Activated T-cell treated with anti-CD3 and anti-CD28 coated beads, Interleukin-2, amount 50 U/mL, for 72 hours (primary cell): Measurements from ENCODE around the gene RASL10A. TPM values are rescaled to one million over a fixed set of nuclear protein-coding genes. Genes with fewer than 3 reads are reported as not detected.

Experiments
- ATAC-seq, 2 donors: fragments of 150-1000 bp; cut with Tn5 transposase; replicated peaks in 1 of 2; 2 replicates each; pipeline ENCODE4 v1.10.0; 2021; ENCODE audit warnings: moderate library complexity in 2 of 2, mild to moderate bottlenecking in 1 of 2
- DNase-seq, 2 donors: peaks; one replicate each; pipeline ENCODE4 v3.0.0; 2021 to 2022; ENCODE audit warnings: mixed read lengths in 1 of 2
- H3K27ac Mint-ChIP-seq: one replicate; pipeline ENCODE4 v1.8.0; 2022; ENCODE audit warnings: mild to moderate bottlenecking, moderate library complexity, mixed read lengths
- H3K27me3 Mint-ChIP-seq: one replicate; pipeline ENCODE4 v1.8.0; 2022; ENCODE audit warnings: low read depth, mixed read lengths
- H3K36me3 Mint-ChIP-seq, 2 donors: one replicate each; pipeline ENCODE4 v1.8.0; 2022; ENCODE audit warnings: mixed read lengths in 2 of 2, mild to moderate bottlenecking in 1 of 2; ENCODE audit not compliant: insufficient read depth in 2 of 2
- H3K4me1 Mint-ChIP-seq: one replicate; pipeline ENCODE4 v1.8.0; 2022; ENCODE audit warnings: low read depth, mixed read lengths
- H3K4me3 Mint-ChIP-seq, 2 donors: one replicate each; pipeline ENCODE4 v1.8.0; 2022; ENCODE audit warnings: mild to moderate bottlenecking in 2 of 2, mixed read lengths in 2 of 2, moderate library complexity in 2 of 2
- H3K9me3 Mint-ChIP-seq, 2 donors: one replicate each; pipeline ENCODE4 v1.8.0; 2022; ENCODE audit warnings: mixed read lengths in 2 of 2
- total RNA-seq, 2 donors: library from RNA; stranded (reverse); gene quantifications; one replicate each; pipeline ENCODE4 v1.2.3, GENCODE V29; 2022

The RASL10A gene
- total RNA-seq, 2 donors from 2014 or later: 0.84 TPM; not detected in 1

DNA sequence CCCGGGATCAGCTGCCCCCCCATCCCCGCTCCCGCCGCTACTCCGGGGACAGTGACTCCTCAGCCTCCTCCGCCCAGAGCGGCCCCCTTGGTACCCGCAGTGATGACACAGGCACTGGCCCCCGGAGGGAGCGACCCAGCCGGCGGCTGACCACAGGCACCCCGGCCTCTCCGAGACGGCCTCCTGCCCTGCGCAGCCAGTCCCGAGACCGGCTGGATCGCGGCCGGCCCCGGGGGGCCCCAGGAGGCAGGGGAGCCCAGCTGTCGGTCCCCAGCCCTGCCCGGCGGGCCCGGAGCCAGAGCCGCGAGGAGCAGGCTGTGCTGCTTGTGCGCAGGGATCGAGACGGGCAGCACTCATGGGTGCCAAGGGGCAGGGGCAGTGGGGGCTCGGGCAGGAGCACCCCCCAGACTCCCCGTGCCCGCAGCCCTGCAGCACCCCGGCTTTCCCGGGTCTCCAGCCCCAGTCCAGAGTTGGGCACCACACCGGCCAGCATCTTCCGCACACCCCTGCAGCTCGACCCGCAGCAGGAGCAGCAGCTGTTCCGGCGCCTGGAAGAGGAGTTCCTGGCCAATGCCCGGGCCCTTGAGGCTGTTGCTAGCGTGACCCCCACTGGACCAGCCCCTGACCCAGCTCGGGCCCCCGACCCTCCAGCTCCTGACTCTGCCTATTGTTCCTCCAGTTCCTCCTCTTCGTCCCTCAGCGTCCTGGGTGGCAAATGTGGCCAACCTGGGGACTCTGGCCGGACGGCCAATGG is 3.9 kb downstream of the RASL10A start:
- Mint-ChIP-seq H3K27me3 (peaks cover 35% of the 10 kb centered on the region), H3K36me3 (no peaks in the 10 kb centered on the region), H3K4me3 (no peak overlapping the region), H3K9me3 (no peaks in the 10 kb centered on the region), H3K27ac (no peak overlapping the region), H3K4me1 (peaks cover 13% of the 10 kb centered on the region)
- DNase-seq (no peak), ATAC-seq (no peak)

DNA sequence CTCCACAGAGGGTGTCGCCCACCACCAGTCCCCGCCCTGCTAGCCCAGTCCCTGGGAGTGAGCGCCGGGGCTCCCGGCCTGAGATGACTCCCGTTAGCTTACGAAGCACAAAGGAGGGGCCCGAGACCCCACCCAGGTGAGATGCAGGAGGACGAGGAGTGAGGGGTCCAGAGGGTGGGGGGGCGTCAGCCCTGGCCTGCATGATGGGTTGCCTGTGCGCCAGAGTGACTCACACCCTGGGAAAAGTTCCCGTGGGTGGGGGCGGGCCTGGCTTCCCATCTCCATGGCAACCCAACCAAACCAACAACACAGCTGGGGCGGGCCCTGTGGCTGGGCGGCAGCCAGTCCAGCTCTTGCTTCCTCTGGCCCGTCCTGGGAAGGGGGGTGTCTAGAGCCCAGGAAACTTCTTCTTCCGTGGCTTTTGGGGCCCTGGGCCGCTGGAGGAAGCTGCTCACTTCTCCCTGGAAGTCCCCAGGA is 4.6 kb downstream of the RASL10A start:
- Mint-ChIP-seq H3K4me1 (peaks cover 20% of the 10 kb centered on the region), H3K27ac (no peak overlapping the region), H3K9me3 (no peaks in the 10 kb centered on the region), H3K36me3 (no peaks in the 10 kb centered on the region), H3K4me3 (no peak overlapping the region), H3K27me3 (peaks cover 34% of the 10 kb centered on the region)
- ATAC-seq (peak; percentile 39 to 44), DNase-seq (peak; percentile 62 to 69)

DNA sequence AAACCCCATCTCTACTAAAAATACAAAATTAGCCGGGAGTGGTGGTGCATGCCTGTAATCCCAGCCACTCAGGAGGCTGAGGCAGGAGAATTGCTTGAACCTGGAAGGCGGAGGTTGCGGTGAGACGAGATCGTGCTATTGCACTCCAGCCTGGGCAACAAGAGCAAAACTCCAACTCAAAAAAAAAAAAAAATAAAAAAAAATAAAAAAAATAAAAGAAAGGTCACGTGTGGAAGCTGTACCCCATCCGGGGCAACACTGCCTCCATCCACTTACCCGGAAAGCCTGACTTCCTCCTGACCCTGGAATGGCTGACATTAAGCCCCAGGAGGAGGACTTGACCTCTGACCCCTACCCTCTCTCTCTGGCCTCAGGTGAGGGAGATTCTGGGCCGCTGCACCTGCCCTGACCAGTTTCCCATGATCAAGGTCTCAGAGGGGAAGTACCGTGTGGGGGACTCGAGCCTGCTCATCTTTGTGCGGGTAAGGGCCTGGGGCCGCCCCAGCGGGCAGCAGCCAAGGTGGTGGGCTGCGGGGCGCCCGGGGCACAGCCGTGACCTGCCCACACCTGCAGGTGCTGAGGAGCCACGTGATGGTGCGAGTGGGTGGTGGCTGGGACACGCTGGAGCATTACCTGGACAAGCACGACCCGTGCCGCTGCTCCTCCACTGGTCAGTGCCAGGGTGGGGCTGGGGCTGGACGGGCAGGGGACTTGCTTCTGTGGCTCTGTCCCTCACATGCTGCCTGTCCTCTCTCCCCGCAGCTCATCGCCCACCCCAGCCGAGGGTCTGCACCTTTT is 5.2 kb downstream of the RASL10A start:
- Mint-ChIP-seq H3K27ac (no peak overlapping the region), H3K36me3 (no peaks in the 10 kb centered on the region), H3K4me3 (no peak overlapping the region), H3K4me1 (peaks cover 24% of the 10 kb centered on the region), H3K27me3 (peaks cover 40% of the 10 kb centered on the region), H3K9me3 (no peaks in the 10 kb centered on the region)
- ATAC-seq (no peak), DNase-seq (no peak)

DNA sequence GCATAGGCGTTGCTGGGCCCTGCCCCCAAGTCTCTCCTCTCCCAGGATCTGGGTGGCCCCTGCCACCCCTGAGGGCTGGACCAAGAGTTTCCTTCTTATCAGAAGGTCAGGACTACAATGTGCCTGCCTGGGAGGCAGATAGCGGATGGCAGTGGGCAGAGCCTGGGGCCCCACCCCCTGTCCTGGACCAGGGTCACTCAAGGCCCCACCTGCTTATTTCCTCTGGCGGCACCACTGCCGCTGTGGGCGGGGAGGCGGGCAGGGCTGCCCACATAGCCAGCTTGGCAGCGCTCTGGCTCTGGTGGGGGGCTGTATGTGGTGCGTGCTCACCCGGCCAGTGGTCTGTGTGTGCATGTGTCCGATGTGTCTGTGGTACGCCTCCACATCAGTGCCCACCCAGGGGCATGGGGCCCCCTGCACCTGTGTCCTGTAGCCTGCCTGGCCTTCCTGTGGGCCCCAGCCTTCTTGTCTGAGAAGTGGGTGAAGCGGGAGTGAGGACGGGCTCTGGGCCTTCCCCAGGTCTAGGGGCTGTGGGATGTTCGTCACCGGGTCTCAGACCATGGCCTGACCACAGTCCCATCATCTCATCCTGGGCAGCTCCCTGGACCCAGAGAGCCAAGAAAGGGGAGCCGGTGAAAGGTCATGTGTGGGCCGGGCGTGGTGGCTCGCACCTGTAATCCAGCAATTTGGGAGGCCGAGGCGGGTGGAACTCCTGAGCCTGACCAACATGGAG is 6.0 kb downstream of the RASL10A start:
- DNase-seq (no peak), ATAC-seq (no peak)
- no peaks in the 10 kb centered on the region for H3K9me3 Mint-ChIP-seq
- no peaks in the 10 kb centered on the region for H3K36me3 Mint-ChIP-seq
- peaks cover 20% of the 10 kb centered on the region for H3K4me1 Mint-ChIP-seq
- H3K27me3 Mint-ChIP-seq: peaks cover 45% of the 10 kb centered on the region
- H3K27ac Mint-ChIP-seq: no peak overlapping the region
- no peak overlapping the region for H3K4me3 Mint-ChIP-seq

GRCh38 chr22:29308791-29309262 is 6.7 kb downstream of the RASL10A start:
- H3K4me1 Mint-ChIP-seq: peaks cover 14% of the 10 kb centered on the region
- H3K36me3 Mint-ChIP-seq: no peaks in the 10 kb centered on the region
- no peak overlapping the region for H3K4me3 Mint-ChIP-seq
- no peaks in the 10 kb centered on the region for H3K9me3 Mint-ChIP-seq
- H3K27ac Mint-ChIP-seq: no peak overlapping the region
- ATAC-seq (peak in 1 of 2 donors; percentile 54), DNase-seq (peak; percentile 35 to 60)
- H3K27me3 Mint-ChIP-seq: peaks cover 44% of the 10 kb centered on the region

GRCh38 chr22:29308148-29308790 is 7.2 kb downstream of the RASL10A start:
- no peak overlapping the region for H3K27ac Mint-ChIP-seq
- no peak overlapping the region for H3K4me3 Mint-ChIP-seq
- DNase-seq: no peak
- peaks cover 10% of the 10 kb centered on the region for H3K4me1 Mint-ChIP-seq
- peaks cover 40% of the 10 kb centered on the region for H3K27me3 Mint-ChIP-seq
- H3K36me3 Mint-ChIP-seq: no peaks in the 10 kb centered on the region
- no peak for ATAC-seq
- H3K9me3 Mint-ChIP-seq: no peaks in the 10 kb centered on the region

GRCh38 chr22:29307596-29308147 is 7.8 kb downstream of the RASL10A start:
- no peaks in the 10 kb centered on the region for H3K9me3 Mint-ChIP-seq
- H3K27ac Mint-ChIP-seq: no peak overlapping the region
- peaks cover 35% of the 10 kb centered on the region for H3K27me3 Mint-ChIP-seq

DNA sequence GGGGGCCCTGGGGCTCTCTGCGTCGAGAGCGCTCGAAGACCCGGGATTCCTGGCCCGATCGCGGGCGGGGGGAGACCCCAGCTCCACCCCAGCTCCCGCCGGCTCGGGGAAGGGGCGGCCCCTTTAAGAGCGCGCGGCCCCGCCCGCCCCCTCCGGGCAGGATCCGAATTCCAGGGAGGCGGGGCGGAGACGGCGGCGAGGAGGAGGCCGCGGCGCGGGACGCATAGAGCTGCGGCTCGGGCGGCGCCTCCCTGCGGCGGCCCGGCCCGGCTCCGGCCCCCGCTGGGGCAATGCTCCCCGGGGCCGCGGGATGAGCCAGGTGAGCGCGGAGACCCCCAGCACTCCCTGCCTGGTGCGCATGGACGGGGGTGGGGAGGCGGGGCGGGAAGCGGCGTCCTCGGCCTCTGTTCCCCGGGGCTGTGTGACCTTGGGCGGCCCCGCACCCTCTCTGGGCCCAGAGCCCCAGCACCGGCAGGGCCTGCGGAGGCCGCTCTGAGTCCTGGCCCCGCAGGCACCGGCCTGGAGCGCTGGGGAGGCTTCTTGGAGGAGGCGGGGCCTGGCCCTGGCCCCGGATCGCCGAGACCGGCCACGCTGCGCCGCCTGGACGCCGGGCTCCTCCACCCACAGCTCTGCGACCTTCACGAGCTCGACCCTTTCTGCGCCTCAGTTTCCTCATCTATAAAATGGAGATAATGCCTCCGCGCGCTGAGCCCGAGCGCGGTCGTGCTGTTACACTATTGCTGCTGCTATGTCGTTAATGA is 8.5 kb downstream of the RASL10A start:
- DNase-seq (peak; percentile 43 to 48), ATAC-seq (peak; percentile 36 to 39)
- peaks cover 28% of the 10 kb centered on the region for H3K27me3 Mint-ChIP-seq
- peaks cover 10% of the 10 kb centered on the region for H3K4me1 Mint-ChIP-seq
- no peaks in the 10 kb centered on the region for H3K9me3 Mint-ChIP-seq
- peak overlapping the region; percentile 82 to 85 for H3K4me3 Mint-ChIP-seq
- H3K36me3 Mint-ChIP-seq: no peaks in the 10 kb centered on the region
- no peak overlapping the region for H3K27ac Mint-ChIP-seq

More at GRCh38 chr22:29307596-29308147, 7.8 kb downstream of the RASL10A start:
- Mint-ChIP-seq H3K4me1 (peaks cover 10% of the 10 kb centered on the region), H3K4me3 (peak overlapping the region; percentile 79 to 80), H3K36me3 (no peaks in the 10 kb centered on the region)
- DNase-seq: no peak
- no peak for ATAC-seq

DNA sequence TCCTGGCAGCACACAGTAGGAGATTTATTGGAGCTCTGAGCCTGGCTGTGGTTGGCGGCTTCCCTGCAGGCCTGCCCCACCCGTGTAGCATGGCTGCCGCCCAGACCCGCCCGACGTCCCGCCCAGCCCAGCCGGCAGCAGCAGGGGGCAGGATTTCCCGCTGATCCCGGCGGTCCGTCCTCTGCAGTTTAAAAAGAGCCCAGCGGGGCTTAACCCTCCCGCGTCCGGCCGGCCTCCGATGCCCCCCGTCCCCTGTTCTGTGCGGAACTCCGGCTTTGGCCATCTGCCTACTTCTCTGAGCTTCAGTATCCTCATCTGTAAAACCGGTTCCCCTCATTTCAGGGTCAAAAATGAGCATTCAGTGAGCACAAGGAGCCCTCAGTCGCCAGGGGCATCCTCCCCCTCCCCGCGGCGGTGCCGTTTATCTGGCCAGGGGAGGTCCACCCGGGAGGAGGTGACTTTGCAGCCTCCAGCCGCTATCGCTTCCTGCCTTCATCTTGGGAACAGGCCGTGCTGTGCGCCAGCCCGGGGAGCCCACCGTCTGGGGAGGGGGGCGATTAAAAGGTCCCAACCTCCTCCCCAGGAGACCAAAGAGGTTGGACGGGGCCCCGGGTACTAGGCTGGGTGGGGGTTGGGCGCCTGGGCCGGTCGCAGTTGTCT is 9.2 kb downstream of the RASL10A start, which contains the start of gene GAS2L1:
GAS2L1 (plus strand) TSS at position 476 of the 660 bp plus-strand sequence. CDS start 1,456 bp downstream, outside the sequence.
- peaks cover 27% of the 10 kb centered on the region for H3K27me3 Mint-ChIP-seq

DNA sequence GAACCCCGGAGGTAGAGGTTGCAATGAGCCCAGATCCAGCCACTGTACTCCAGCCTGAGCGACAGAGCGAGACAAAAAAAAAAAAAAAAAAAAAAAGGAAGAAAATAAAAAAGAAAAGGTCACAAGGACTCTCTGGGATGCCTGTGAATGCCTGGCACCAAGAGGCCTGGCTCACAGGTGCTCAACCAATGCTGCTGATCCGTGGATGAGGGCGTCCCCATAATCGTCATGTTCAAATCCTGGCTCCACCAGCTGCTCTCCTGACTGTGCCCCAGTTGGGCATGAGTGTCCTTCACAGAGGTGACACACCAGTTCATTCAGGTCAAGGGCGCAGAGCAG is 9.7 kb downstream of the RASL10A start:
- H3K4me3 Mint-ChIP-seq: peak overlapping the region; percentile 82 to 85
- DNase-seq: no peak
- peaks cover 27% of the 10 kb centered on the region for H3K27me3 Mint-ChIP-seq
- H3K27ac Mint-ChIP-seq: no peak overlapping the region
- H3K36me3 Mint-ChIP-seq: peaks cover 0 to 3% of the 10 kb centered on the region in 2 donors
- no peaks in the 10 kb centered on the region for H3K9me3 Mint-ChIP-seq
- peak in 1 of 2 donors; percentile 0 for ATAC-seq
- H3K4me1 Mint-ChIP-seq: peaks cover 10% of the 10 kb centered on the region

More for the DNA sequence above, 9.2 kb downstream of the RASL10A start, which contains the start of gene GAS2L1:
- no peak within 1 kb of the TSS for H3K27ac Mint-ChIP-seq
- no peaks in the 10 kb centered on the region for H3K9me3 Mint-ChIP-seq
- ATAC-seq (peak; percentile 56), DNase-seq (peak; percentile 60 to 68)
- no peaks in the 10 kb centered on the region for H3K36me3 Mint-ChIP-seq
- peaks cover 10% of the 10 kb centered on the region for H3K4me1 Mint-ChIP-seq
- H3K4me3 Mint-ChIP-seq: peak within 1 kb of the TSS; percentile 82 to 85
